Measurements from ENCODE around the gene ODAD4.

The ODAD4 gene

DNA sequence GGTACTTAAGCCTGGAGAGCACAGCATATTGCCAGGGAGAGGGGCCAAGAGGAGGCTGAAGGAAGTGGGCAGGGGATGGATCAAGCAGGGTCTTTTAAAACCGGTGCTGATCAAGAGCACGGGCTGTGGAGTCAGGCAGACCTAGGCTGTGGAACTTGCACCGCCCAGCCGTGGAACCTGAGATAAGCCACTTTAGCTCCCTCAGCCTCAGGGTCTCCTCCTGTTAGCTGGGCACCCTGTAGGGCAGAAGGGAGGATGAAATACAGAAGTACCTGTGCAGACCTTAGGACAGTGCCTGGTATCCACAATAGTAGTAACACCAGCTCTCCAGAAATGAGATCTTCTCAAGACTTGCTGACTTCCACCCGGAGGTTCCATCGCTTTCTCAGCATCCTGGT lies 9.3 kb downstream of the ODAD4 start:
- DNase-seq (ENCODE audit: low read depth in 2 of 2) = no peak

DNA sequence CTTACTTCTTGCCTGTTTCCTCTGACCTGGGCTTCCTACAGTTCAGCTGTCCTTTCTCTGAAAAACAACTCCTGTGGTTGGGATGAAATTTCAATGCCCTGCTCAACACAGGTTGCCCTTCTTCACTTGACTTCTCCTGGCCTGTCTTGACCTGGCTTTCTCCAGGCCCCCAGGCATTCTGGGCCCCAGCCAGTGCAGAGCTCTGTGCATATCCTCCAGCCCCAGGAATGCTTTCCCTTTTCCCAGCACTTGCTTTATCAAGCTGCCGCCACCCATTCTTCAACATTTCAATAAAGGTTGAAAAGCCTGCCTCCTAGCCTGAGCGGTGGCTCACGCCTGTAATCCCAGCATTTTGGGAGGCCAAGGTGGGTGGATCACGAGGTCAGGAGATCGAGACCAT lies 10.8 kb downstream of the ODAD4 start:
- no peak for DNase-seq (ENCODE audit: low read depth in 2 of 2)

DNA sequence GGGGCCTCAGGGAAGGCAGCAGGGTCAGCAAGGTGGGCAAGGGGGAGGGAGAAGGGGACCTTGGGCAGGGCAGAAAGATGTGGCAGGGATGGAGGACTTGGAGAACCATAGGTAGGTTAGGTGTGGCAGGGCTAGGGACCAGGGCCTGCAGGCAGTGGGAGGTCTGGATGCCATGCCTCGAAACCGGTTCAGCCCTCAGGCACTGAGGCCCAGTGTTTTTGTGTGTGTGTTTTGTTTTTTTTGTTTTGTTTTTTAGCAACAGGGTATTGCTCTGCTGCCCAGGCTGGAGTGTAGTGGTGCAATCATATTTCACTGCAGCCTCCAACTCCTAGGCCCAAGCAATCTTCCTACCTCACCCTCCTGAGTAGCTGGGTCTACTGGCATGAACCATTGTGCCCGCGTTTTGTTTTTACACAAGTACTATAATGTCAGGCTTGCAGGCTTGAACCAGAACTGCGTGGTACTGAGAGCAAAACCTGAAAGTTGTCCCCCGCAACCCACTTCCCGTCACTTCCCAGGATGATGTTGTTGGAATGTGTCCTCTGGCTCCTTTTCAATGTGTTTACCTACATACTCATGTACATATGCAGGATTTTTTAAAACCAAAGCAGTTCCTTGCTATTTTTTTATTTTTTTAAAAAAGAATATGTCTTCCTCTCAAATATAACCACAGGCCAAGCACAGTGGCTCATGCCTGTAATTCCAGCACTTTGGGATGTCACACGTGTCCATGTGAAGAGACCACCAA lies 12.4 kb downstream of the ODAD4 start:
- DNase-seq (ENCODE audit: low read depth in 2 of 2) = no peak

DNA sequence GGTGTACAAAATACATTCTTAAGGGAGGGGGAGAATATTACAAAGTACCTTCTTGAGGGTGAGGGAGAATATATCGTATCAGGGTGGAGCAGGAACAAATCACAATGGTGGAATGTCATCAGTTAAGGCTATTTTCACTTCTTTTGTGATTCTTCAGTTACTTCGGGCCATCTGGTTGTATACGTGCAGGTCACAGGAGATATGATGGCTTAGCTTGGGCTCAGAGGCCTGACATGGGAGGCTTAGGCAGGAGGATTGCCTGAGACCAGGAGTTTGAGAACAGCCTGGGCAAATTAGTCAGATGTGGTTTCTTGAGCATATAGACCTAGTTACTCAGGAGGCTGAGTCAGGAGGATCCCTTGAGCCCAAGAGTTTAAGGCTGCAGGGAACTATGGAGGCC lies 13.1 kb downstream of the ODAD4 start:
- no peak for DNase-seq (ENCODE audit: low read depth in 2 of 2)

DNA sequence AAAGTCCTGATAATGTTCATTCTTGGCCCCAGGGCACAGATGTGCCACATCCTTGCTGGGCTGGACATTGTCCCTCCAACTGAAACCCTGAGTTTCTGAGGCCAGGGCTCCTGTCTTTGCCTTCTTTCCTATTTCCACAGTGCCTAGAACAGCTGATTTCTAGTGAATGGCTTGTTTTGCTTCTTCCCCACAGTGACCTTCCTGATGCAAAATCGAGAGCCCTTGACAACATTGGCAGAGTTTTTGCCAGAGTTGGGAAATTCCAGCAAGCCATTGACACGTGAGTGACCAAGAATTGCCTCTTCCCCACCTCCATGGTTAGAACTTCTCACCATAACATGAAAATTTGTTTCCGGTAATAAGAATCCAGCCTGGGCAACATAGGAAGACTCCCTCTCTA lies 14.5 kb downstream of the ODAD4 start:
- no peak for DNase-seq (ENCODE audit: low read depth in 2 of 2)

DNA sequence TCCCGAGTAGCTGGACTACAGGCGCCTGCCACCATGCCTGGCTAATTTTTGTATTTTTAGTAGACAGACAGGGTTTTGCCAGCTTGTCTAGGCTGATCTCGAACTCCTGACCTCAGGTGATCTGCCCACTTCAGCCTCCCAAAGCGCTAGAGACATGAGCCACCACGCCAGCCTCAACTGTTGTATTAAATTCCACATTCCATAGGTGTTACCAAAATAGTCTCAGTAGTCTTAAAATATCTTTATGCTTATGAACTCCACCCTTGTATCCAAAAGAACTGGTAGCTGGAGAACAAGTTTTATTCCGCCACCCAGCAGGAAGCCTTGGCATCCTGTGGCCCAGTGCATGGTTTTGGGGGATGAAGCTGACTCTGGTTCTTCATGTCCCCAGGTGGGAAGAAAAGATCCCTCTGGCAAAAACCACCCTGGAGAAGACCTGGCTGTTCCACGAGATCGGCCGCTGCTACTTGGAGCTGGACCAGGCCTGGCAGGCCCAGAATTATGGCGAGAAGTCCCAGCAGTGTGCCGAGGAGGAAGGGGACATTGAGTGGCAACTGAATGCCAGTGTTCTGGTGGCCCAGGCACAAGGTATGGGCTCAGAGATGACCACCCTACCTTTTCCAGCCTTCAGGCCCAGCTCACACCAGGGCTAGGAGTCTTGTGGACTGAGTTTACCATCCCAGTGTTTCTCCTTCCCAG lies 18.5 kb downstream of the ODAD4 start:
- DNase-seq (ENCODE audit: low read depth in 2 of 2) = no peak

DNA sequence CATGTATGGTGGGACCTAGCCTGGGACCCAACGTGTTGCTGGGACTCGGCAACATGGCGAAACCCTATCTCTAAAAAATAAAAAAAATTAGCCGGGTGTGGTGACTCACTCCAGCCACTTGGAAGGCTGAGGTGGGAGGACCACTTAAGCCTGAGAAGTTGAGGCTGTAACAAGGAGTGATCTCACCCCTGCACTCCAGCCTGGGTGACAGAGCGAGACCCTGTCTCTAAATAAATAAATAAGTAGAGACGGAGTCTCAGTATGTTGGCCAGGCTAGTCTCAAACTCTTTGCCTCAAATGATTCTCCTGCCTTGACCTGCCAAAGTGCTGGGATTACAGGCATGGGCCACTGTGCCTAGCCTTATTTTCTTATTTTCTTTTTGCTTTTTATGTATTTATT lies 26.1 kb downstream of the ODAD4 start:
- DNase-seq (ENCODE audit: low read depth in 2 of 2) = no peak

DNA sequence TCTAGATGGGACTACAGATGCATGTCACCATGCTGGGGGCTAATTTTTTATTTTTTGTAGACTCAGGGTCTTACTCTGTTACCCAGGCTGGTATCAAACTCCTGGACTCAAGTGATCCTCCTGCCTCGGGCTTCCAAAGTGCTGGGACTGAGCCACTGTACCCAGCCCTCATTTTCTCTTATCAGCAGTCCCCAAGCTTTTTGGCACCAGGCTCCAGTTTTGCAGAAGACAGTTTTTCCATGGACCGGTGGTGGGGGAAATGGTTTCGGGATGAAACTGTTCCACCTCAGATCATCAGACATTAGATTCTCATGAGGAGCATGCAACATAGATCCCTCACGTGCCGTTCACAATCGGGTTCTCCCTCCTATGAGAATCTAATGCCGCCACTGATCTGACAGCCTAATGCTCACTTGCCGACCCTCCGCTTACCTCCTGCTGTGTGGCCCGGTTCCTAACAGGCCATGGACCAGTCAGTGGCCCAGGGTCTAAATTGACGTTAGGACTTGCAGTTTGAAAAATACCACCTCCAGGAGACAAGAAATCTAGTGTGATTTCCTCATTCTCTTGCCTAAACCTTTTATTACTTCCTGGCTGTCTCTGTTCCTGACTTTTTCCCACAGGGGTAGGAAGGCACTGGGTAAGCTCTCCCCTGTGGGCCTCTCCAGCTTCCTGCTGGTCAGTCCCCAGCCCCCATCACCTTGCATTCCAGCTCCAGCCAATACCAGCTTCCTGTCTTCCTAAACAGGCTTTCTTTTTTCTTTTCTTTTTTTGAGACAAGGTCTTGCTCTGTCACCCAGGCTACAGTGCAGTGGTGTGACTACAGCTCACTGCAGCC lies 26.8 kb downstream of the ODAD4 start:
- no peak for DNase-seq (ENCODE audit: low read depth in 2 of 2)

DNA sequence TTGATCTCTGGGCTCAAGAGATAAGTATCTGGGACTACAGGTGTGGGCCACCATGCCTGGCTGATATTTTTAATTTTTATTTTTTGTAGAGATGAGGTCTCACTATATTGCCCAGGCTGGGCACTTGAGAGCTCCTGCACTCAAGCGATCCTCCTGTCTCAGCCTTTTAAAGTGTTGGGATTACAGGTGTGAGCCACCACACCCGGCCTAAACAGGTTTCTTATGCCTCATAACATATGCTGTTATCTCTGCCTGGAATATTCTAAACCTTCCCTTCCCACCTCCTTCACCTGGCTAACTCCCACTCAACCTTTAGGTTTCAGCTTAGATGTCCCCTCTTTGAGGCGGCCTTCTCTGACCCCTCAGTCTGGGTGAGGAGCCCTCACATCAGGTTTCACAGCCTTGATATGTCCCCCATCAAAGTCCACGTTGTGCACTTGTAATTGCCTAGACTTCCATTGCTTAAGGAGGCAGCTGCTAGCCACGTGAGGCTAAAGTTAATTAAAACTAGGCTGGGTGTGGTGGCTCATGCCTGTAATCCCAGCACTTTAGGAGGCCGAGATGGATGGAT lies 27.5 kb downstream of the ODAD4 start:
- no peak for DNase-seq (ENCODE audit: low read depth in 2 of 2)

DNA sequence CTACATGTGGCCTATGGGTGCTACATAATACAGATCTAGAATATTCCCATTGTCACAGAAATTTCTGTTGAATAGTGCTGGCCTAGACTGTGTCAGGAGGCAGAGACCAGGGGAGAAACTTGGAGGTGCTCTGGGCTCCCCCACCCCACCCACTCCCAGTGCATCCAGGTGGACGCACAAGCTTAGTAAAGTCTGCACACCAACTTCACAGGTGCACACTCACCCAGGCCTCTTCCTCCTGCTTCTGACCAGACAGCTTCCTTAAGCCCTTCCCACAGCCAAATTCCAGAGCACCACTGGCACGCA lies 28.6 kb downstream of the ODAD4 start:
- DNase-seq (ENCODE audit: low read depth in 2 of 2) = no peak

DNA sequence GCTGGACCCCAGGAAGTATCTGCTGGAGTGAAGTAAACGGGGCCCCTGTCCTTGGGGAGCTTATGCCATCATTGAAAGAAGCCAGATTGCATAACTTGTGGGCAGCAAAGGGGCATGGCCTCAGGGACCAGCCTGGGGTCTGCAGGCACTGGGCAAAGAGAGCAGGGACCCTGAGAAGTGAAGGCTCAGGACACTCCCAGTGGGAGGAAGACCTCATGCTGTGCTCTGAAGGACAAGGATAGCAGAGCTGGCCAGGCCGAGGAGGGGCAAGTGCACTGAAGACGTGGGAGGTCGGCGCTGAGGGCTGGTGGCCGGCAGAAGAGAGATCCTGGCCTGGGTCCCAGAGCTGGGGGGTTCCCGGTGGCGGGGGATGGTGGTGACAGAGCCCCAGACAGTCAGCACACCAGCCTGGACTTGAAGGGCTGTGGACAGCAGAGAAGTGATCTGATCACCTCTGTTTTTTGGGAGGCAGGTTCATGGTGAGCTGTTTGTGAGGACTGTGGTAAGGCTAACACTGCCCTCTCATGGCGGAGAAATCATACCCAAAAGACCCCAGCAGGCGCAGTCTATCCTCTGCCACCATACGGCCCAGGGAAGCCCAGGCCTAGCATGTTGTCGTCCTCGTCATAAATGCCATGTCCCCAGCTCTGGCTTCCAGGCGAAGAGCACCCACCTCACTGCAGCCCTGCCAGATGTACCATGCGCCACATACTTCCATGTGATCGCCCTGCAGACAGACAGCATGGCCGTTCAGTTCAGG lies 29.1 kb downstream of the ODAD4 start:
- DNase-seq (ENCODE audit: low read depth in 2 of 2) = no peak

DNA sequence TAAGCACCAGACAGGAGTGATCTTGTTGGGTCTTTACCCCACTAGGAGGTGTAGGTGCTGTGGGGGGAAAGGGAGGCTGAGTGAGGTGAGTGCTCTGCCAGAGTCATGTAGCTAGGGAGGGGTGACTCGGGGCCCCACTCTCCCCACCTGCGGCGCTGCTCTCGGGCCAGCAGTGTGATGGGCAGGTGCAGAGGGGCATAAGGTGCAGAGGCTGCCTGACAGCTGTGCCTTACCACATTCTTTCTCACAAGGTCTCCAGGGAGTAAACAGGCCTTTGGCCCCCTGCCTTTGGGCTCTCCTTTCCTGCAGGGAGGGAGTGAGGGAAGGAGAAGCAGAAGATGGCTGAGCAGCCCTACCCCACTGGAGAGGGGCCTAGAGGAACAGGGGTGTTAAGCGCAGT lies 31.7 kb downstream of the ODAD4 start:
- no peak for DNase-seq (ENCODE audit: low read depth in 2 of 2)

DNA sequence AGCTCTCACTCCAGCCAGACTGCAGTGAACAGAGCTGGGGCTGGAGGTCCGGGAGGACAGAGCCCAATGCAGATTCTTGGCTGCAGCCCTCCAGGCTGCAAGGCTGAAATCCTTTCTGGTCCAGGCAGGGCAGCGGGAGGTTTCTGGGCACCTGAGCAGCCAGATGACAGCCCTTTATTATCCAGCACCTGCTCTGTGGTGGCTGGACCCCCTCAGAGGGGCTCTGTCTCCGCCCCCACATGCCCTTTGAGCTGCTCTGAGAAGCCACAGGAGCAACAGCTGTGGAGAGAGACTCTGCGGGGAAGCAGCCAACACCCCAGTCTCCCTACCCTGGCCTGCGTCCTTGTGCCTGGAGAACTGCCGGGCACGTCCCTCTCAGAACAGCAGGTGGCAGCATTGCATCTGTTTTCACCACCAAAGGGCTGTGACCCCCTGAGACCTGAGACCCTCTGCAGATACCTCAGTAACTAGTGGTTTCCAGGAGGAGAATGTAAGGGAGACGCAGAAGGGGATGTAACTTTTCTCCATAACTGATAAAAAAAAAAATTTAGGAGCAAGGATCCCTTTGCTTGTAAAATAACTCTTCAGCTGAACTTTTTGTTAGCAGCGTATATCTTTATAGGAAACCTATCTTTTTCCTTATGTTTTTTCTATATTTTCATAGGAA lies 32.5 kb downstream of the ODAD4 start:
- peak; percentile 56 to 62 for DNase-seq (ENCODE audit: low read depth in 2 of 2)

DNA sequence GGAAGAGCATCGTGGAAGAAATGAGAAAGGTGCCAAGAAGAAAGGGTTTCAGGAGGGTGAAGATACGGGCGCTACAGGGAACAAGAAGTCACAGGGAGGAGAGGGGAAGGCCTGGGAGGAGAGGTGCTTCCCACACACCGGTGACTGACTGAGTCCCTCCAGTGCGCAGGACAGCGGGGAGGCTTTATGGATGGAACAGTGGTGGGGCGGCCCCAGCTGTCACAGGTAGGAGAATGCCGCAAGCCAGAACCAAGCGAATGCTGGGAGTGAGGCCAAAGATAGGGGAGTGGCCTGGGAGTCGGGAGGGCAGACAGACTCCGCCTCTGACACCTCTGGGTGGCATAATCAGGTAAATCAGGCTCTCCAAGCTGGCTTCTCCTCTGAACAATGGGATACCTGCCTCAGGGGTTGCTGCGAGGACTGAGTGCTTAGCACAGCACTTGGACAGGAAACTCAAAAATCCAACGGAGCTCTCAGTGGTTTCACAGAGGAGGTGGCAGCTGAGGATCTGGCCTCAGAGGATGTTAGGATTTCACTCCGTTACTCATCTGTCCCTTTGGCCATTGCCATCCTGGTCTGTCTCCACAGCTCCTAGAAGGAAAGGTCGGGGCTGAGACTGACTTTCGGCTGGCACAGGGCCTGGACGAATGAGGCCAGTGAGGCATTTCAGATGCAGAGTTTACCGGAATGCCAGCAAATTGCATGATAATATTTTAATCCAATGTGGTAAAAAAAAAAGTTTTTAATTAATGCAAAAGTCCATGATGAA lies 35.5 kb downstream of the ODAD4 start:
- peak; percentile 50 to 55 for DNase-seq (ENCODE audit: low read depth in 2 of 2)

DNA sequence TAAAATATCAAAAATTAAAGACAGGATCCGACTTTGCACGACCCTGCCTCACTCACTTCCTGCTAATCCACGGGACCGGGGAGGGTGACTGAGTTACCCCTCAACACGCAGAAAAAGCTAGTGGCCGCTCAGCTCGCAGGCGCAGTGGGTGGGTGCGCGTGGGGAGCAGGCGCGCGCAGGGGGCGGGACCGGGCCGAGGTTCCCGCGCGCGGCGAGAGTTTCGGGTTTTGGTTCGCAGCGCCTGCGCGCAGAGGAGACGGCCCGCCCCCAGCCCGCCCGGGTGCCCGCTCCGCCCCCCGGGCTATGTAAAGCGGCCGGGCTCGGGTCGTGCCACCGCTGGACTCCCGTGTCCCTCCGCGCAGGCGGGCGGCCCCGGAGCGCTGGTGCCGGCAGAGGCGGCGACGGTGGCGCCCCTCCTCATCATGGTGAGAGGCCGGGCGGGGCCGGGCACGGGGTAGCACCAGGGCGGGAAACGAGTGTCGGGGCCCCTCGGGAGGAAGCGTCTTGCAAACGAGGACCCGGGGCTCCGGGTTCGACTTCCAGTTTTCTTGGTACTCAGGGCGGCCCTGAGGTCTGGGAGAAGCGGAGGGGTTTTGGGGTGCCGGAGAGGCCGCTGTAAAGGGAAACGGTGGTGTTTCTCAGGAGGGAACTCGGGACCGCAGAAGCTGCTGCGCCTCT lies 36.2 kb downstream of the ODAD4 start, which contains the start of gene CNP:
Gene CNP, plus strand, starts transcription at position 333 of the 678 bp plus-strand sequence. Its CDS starts 90 bp downstream, at position 423.
- peak; percentile 86 to 89 for DNase-seq (ENCODE audit: low read depth in 2 of 2)

DNA sequence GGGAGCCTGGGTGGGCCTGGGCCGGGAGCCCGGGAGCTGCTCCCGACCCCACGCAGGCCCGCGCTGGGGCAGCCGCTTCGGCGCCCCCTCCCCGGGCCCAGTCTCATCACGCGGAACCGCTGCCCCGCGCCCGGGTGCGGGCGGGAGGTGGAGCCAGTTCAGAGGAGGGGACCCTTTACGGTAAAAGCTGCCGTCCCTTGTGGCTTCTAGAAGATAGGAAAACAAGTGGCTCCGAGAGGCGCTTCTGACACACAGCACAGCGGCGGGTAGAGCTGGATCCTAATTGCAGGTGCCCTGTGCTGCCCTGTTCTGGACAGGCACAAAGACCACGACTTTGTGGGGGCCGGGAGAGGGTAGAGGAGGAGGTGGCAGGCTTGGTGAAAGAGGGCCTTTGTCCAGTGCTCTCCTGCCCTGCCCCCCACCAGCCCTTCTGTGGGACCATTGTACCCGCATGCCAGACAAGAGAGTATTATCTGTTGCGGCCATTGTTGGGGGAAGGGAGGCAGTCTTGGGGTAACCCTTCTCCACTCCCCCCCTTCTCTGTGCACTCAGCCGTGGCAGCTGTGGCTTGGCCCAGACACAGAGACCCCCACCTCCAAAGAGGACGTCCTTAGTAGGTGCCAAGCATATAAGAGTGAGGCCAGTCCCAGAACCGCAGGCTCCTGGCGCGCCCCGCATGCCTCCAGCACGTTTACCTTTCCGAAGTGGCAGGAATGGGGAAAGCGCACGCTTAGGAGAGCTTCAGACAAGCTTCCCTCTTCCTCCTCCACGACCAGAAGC lies 36.9 kb downstream of the ODAD4 start:
- DNase-seq (ENCODE audit: low read depth in 2 of 2) = peak; percentile 24 to 29

DNA sequence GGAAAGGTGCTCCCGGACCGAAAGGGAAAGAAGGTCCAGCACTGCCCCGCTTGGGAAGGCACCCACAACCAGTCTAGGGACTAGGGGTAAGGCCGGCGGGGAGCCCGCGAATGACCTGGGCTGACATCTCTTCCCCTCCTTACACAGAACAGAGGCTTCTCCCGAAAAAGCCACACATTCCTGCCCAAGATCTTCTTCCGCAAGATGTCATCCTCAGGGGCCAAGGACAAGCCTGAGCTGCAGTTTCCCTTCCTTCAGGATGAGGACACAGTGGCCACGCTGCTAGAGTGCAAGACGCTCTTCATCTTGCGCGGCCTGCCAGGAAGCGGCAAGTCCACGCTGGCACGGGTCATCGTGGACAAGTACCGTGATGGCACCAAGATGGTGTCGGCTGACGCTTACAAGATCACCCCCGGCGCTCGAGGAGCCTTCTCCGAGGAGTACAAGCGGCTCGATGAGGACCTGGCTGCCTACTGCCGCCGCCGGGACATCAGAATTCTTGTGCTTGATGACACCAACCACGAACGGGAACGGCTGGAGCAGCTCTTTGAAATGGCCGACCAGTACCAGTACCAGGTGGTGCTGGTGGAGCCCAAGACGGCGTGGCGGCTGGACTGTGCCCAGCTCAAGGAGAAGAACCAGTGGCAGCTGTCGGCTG lies 37.6 kb downstream of the ODAD4 start:
- DNase-seq (ENCODE audit: low read depth in 2 of 2) = no peak

DNA sequence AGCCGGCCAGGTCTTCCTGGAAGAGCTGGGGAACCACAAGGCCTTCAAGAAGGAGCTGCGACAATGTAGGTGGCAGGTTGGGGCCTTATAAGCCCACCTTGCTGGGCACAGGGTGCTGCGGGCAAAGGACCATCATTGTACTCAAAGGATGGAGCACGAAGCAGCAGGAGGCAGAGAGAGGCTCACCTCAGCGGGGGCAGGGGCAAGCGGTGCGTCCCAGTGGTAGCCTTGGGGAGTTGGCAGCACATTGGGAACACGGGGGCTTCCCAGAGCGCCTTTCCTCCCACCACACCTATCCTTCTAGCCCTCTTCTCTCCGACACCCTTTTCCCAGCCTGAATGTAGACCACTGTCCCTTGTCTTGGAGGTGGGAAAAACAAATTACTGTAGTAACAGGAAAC lies 38.3 kb downstream of the ODAD4 start:
- DNase-seq (ENCODE audit: low read depth in 2 of 2) = no peak
